ENCODE data around the gene TCF15.
"Not testable (repeated sequence)": the region's sequence is repeated elsewhere in the genome, so short reads cannot be mapped to it uniquely, and the experiment has no call there.

GRCh38 chr20:578940-579690, 31.0 kb downstream of the TCF15 start:
- not testable (repeated sequence) for TF ChIP-seq ESRRG (CRISPR knock-in tag; IDR thresholded peaks at IDR 0.05); SNAI2 (CRISPR knock-in tag; IDR thresholded peaks at IDR 0.05); ZC3H10 (CRISPR knock-in tag; IDR thresholded peaks at IDR 0.05); ZNF565 (CRISPR knock-in tag; conservative IDR thresholded peaks at IDR 0.05; ENCODE audit: low read depth); CREB5 (CRISPR knock-in tag; IDR thresholded peaks at IDR 0.05; ENCODE audit: low read depth); CSDC2 (CRISPR knock-in tag; IDR thresholded peaks at IDR 0.05); CSRNP3 (CRISPR knock-in tag; IDR thresholded peaks at IDR 0.05); OSR1 (CRISPR knock-in tag; IDR thresholded peaks at IDR 0.05); ARNTL (CRISPR knock-in tag; IDR thresholded peaks at IDR 0.05; ENCODE audit: borderline replicate concordance, low read depth); RARB (CRISPR knock-in tag; IDR thresholded peaks at IDR 0.05); PATZ1 (CRISPR knock-in tag; IDR thresholded peaks at IDR 0.05; ENCODE audit: borderline replicate concordance)

Measured in SK-N-SH treated with all-trans-retinoic acid at 6 μM for 48 hours (cell line).